ENCODE results near the gene NDUFB10.

DNA sequence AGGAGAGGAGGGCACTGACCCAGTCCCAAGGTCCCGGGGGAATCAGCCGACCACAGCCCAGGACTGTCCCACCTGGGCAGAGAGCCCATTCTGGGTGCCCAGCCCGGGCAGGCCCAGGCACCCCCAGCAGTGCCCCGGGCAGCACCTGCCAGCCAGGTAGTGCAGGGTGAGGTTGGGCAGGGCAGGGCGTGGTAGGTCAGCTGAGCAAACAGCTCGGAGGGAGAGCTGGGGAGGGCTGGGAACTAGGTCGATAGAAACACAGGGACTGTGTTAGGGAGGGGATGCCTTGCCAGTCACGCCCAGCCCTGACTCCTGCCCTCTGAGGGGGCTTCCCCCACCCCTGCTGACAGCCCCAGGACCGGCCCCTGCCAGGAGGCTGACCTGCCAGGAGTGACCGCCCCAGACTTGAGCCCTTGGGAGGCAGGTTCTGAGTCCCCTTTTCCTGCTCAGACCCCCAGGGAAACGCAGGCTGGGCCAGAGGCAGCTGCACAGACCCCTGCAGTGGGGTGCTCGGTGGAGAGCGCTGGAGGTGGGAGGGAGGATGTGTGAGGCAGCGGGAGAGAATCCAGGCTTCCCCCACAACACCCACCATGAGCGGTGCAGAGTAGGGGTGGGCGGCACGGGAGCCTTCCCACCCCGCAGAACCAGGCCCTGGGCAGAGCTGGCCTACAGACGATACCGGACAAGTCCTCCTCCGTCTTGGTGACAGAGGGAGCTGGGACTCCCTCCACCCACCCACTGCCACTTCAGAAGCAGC is 45.8 kb upstream of the NDUFB10 start:
- TF ChIP-seq, protein P1, sequence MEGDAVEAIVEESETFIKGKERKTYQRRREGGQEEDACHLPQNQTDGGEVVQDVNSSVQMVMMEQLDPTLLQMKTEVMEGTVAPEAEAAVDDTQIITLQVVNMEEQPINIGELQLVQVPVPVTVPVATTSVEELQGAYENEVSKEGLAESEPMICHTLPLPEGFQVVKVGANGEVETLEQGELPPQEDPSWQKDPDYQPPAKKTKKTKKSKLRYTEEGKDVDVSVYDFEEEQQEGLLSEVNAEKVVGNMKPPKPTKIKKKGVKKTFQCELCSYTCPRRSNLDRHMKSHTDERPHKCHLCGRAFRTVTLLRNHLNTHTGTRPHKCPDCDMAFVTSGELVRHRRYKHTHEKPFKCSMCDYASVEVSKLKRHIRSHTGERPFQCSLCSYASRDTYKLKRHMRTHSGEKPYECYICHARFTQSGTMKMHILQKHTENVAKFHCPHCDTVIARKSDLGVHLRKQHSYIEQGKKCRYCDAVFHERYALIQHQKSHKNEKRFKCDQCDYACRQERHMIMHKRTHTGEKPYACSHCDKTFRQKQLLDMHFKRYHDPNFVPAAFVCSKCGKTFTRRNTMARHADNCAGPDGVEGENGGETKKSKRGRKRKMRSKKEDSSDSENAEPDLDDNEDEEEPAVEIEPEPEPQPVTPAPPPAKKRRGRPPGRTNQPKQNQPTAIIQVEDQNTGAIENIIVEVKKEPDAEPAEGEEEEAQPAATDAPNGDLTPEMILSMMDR (IDR thresholded peaks at IDR 0.05; ENCODE audit: low read length) = no peak
- TF ChIP-seq EZH2 (IDR thresholded peaks at IDR 0.05; ENCODE audit: borderline replicate concordance, low read length) = no peak
